HepG2 (cell line): Measurements from ENCODE around the gene TOMM7. TPM values are rescaled to one million over a fixed set of nuclear protein-coding genes. Genes with fewer than 3 reads are reported as not detected.
A peak's percentile ranks its signal among the peaks of the same experiment; 100 is the strongest.

ENCODE experiments used
- ATF2 ChIP-seq: sonication (generic); formaldehyde crosslinking; IDR thresholded peaks from 2 replicates; pipeline ENCODE4 v1.4.0; 2020; ENCODE audit warnings: missing genetic modification reagents
- BCL6 ChIP-seq: IDR thresholded peaks from 2 replicates; pipeline ENCODE4 v1.6.1; 2016; ENCODE audit warnings: missing genetic modification reagents, missing compliant biosample characterization
- FUBP1 ChIP-seq: sonication (generic); formaldehyde crosslinking; IDR thresholded peaks from 2 replicates; pipeline ENCODE4 v1.5.1; 2020; ENCODE audit warnings: missing genetic modification reagents, mild to moderate bottlenecking, borderline replicate concordance
- GFI1 ChIP-seq: sonication (generic); formaldehyde crosslinking; IDR thresholded peaks from 2 replicates; pipeline ENCODE4 v1.5.0; 2020; ENCODE audit warnings: missing genetic modification reagents, mild to moderate bottlenecking, borderline replicate concordance
- GTF2F1 ChIP-seq: fragments of 150-350 bp; IDR thresholded peaks from 2 replicates; pipeline ENCODE4 v1.6.1; 2014; ENCODE audit warnings: low read length
- GZF1 ChIP-seq: sonication (generic); formaldehyde crosslinking; IDR thresholded peaks from 2 replicates; pipeline ENCODE4 v1.5.1; 2020; ENCODE audit warnings: mild to moderate bottlenecking, missing genetic modification reagents
- IRF2 ChIP-seq: IDR thresholded peaks from 2 replicates; pipeline ENCODE4 v1.6.1; 2018; ENCODE audit warnings: missing genetic modification reagents, missing compliant biosample characterization
- NRL ChIP-seq: sonication (generic); formaldehyde crosslinking; IDR thresholded peaks from 2 replicates; pipeline ENCODE4 v1.5.0; 2020; ENCODE audit warnings: missing genetic modification reagents, mild to moderate bottlenecking, moderate library complexity, borderline replicate concordance
- TGIF2 ChIP-seq: IDR thresholded peaks from 2 replicates; pipeline ENCODE4 v1.6.1; 2016; ENCODE audit warnings: control low read depth, missing compliant biosample characterization
- ZNF205 ChIP-seq: IDR thresholded peaks from 2 replicates; pipeline ENCODE4 v1.6.1; 2018; ENCODE audit warnings: missing biosample characterization, missing genetic modification reagents
- ZNF232 ChIP-seq: sonication (generic); formaldehyde crosslinking; IDR thresholded peaks from 2 replicates; pipeline ENCODE4 v1.4.0; 2020; ENCODE audit warnings: missing genetic modification reagents, borderline replicate concordance
- ZNF34 ChIP-seq: sonication (generic); formaldehyde crosslinking; IDR thresholded peaks from 2 replicates; pipeline ENCODE4 v1.4.0; 2020; ENCODE audit warnings: mild to moderate bottlenecking, missing genetic modification reagents, borderline replicate concordance
- ZNF782 ChIP-seq: sonication (generic); formaldehyde crosslinking; IDR thresholded peaks from 2 replicates; pipeline ENCODE4 v1.4.0; 2020; ENCODE audit warnings: missing genetic modification reagents, mild to moderate bottlenecking, borderline replicate concordance
- ZNF879 ChIP-seq: sonication (generic); formaldehyde crosslinking; IDR thresholded peaks from 2 replicates; pipeline ENCODE4 v1.8.1; 2023; ENCODE audit warnings: missing genetic modification reagents
- polyA plus RNA-seq, 8 experiments: library from polyadenylated mRNA; depleted of rRNA in 3 of 8; stranded (reverse) in 7 of 8; unstranded in 1 of 8; fragments of >200 nt; fragmentation: Illumina TruSeq in 4 of 8; extraction: Trizol in 4 of 8; gene quantifications; 2 replicates each; pipeline versions ENCODE4 v1.2.1 to v1.2.3, GENCODE V29; 2011 to 2016; ENCODE audit warnings: low read depth in 4 of 8, missing spikeins in 1 of 8, mixed read lengths in 1 of 8; ENCODE audit not compliant: insufficient read depth in 1 of 8
- total RNA-seq, 5 experiments: library from RNA; depleted of rRNA; stranded (reverse); fragments of >200 nt; fragmentation: Illumina TruSeq; extraction: Trizol; gene quantifications; 2 replicates each; pipeline ENCODE4 v1.2.3, GENCODE V29; 2016; ENCODE audit warnings: low read depth in 1 of 5
- TF ChIP-seq, protein P1 (sequence below): sonication (generic); formaldehyde crosslinking; conservative IDR thresholded peaks from 2 replicates; pipeline ENCODE4 v1.4.0; 2020; ENCODE audit warnings: mild to moderate bottlenecking, missing genetic modification reagents, moderate library complexity
- TF ChIP-seq, protein P2 (sequence below): sonication (generic); formaldehyde crosslinking; IDR thresholded peaks from 2 replicates; pipeline ENCODE4 v1.4.0; 2020; ENCODE audit warnings: missing genetic modification reagents

Gene TOMM7
- total and polyA plus RNA-seq, 2 of the 13 experiments (the other 11 are each of a cell fraction or from before 2014, with no cell fraction given), result 251 to 369 TPM

DNA sequence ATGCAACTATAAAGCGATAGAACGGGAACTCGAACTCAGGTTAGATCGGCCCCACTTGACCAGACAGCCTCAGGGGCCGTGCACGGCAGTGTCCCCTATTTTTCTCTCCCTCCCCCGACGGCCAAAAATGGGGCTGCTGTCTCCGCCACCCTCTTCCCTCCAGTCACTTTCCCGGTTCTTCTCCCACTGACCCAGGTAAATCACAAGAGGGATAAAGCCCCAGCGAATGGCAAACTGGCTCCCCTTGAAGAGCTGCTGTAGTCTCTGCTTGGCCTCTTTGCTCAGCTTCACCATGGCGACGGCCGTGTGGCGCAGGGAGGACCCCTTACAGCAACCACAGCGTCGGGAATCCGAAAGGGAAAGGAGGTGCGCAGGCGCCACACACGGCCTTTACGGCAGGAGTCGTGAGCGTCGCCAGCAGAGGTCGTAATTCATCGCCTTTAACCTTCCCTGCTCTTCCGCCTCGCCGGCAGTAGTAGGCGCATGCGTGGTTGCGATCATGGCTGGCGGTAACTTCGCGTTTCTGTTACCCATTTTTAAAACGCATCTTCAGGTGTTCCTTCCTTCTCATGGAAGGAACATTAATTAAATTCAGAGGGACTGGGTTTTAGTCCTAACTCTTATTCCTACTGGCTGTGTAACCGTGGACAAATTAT lies at the start of gene TOMM7 (continued):
- peak; percentile 48; the same call in 1 of the 2 replicates for TF ChIP-seq ATF2 (CRISPR knock-in tag)
- TF ChIP-seq TGIF2 (CRISPR knock-in tag), result peak; percentile 85
- TF ChIP-seq, protein P1, sequence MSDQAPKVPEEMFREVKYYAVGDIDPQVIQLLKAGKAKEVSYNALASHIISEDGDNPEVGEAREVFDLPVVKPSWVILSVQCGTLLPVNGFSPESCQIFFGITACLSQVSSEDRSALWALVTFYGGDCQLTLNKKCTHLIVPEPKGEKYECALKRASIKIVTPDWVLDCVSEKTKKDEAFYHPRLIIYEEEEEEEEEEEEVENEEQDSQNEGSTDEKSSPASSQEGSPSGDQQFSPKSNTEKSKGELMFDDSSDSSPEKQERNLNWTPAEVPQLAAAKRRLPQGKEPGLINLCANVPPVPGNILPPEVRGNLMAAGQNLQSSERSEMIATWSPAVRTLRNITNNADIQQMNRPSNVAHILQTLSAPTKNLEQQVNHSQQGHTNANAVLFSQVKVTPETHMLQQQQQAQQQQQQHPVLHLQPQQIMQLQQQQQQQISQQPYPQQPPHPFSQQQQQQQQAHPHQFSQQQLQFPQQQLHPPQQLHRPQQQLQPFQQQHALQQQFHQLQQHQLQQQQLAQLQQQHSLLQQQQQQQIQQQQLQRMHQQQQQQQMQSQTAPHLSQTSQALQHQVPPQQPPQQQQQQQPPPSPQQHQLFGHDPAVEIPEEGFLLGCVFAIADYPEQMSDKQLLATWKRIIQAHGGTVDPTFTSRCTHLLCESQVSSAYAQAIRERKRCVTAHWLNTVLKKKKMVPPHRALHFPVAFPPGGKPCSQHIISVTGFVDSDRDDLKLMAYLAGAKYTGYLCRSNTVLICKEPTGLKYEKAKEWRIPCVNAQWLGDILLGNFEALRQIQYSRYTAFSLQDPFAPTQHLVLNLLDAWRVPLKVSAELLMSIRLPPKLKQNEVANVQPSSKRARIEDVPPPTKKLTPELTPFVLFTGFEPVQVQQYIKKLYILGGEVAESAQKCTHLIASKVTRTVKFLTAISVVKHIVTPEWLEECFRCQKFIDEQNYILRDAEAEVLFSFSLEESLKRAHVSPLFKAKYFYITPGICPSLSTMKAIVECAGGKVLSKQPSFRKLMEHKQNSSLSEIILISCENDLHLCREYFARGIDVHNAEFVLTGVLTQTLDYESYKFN (CRISPR knock-in tag), result peak; percentile 14
- TF ChIP-seq ZNF782 (CRISPR knock-in tag), result no peak
- TF ChIP-seq IRF2 (CRISPR knock-in tag), result peak; percentile 98
- TF ChIP-seq FUBP1, result 0 out of 2 replicates have a peak, but pooled peaks have one; percentile 37
- peak; percentile 33; the same call in 1 of the 2 replicates for TF ChIP-seq GFI1
- TF ChIP-seq ZNF34 (CRISPR knock-in tag), result 0 out of 2 replicates have a peak, but pooled peaks have one; percentile 22
- no peak for TF ChIP-seq ZNF879 (CRISPR knock-in tag)
- TF ChIP-seq, protein P2, sequence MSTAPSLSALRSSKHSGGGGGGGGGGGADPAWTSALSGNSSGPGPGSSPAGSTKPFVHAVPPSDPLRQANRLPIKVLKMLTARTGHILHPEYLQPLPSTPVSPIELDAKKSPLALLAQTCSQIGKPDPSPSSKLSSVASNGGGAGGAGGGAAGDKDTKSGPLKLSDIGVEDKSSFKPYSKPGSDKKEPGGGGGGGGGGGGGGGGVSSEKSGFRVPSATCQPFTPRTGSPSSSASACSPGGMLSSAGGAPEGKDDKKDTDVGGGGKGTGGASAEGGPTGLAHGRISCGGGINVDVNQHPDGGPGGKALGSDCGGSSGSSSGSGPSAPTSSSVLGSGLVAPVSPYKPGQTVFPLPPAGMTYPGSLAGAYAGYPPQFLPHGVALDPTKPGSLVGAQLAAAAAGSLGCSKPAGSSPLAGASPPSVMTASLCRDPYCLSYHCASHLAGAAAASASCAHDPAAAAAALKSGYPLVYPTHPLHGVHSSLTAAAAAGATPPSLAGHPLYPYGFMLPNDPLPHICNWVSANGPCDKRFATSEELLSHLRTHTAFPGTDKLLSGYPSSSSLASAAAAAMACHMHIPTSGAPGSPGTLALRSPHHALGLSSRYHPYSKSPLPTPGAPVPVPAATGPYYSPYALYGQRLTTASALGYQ, result peak; percentile 38; the same call in 1 of the 2 replicates
- TF ChIP-seq ZNF232 (CRISPR knock-in tag), result 0 out of 2 replicates have a peak, but pooled peaks have one; percentile 37
- no peak for TF ChIP-seq GTF2F1
- TF ChIP-seq ZNF205 (CRISPR knock-in tag), result peak; percentile 62; the same call in 1 of the 2 replicates
- TF ChIP-seq NRL (CRISPR knock-in tag), result peak; percentile 41; the same call in 1 of the 2 replicates
- peak; percentile 53; the same call in 1 of the 2 replicates for TF ChIP-seq BCL6 (CRISPR knock-in tag)
- TF ChIP-seq GZF1 (CRISPR knock-in tag), result no peak
